Stimulated activated CD4-positive, alpha-beta T cell treated with anti-CD3 and anti-CD28 coated beads, Interleukin-2, amount 100 ng/mL, for 4 hours (primary cell): ENCODE measurements around the gene TRIM75.
"Not testable (repeated sequence)": the region's sequence is repeated elsewhere in the genome, so short reads cannot be mapped to it uniquely, and the experiment has no call there.

ENCODE experiments used
- DNase-seq: peaks from one replicate; pipeline ENCODE4 v3.0.0-alpha.2; 2020; ENCODE audit warnings: low read depth

Gene TRIM75

GRCh38 chr4:165077034-165077578 is 23.4 kb downstream of the TRIM75 start:
- no peak for DNase-seq

DNA sequence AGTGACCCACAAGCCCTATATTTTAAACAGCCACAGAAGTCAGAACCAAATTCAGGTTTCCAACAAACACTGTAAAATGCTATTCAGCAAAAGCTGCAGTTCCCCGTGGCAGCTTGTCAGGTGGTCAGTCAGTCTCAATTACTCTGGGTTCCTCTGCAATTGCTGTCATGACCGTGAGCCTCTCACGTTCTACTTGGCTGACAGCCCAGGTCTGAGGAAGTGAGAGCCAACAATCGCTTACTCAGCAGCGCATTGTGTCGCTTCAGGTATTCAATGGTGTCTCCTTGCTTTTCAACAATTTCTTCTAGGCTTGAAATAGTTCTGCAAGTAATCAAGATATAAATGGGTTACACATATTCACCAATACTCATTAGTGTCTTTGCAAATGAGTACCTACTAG is 25.8 kb downstream of the TRIM75 start:
- DNase-seq = no peak

GRCh38 chr4:165084787-165085186 is 31.1 kb downstream of the TRIM75 start:
- not testable (repeated sequence) for DNase-seq

DNA sequence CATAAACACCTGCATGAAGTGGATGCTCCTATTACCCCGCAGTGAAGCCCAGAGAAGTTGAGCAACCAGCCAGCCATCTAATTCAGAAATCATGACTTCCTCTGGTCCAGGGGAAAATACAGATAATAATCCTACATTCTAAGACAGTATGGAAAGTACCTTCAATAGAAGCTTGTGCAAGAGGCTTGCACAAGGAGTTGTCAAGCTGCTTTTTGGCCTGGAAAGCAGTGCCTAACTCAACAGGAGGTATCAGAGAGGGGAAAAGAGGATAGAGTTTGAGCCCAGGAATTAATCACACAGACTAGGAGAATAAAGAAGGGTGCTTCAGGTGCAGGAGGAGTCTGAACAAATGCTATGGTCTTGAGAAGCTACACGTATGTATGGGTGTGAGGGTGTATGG is 32.3 kb downstream of the TRIM75 start:
- no peak for DNase-seq

GRCh38 chr4:165088366-165088765 is 34.7 kb downstream of the TRIM75 start:
- no peak for DNase-seq

DNA sequence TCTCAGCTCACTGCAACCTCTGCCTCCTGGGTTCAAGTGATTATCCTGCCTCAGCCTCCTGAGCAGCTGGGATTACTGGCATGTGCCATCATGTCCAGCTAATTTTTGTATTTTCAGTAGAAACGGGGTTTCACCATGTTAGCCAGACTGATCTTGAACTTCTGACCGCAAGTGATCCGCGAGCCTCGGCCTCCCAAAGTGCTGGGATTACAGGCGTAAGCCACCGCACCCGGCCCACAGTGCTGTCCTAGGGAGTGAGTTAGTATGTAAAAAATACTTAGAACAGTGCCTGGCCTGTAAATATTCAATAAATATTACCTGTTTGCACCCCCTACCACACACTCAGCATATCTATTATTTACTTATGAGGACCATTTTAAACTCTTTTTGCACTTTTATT is 38.5 kb downstream of the TRIM75 start:
- not testable (repeated sequence) for DNase-seq

- no peak for DNase-seq
These were observed 41.2 kb downstream of the TRIM75 start for GRCh38 chr4:165094873-165095272.

- DNase-seq = no peak
These were observed 41.6 kb downstream of the TRIM75 start for GRCh38 chr4:165095291-165095690.

- no peak for DNase-seq
These were observed 43.1 kb downstream of the TRIM75 start for GRCh38 chr4:165096776-165097175.

DNA sequence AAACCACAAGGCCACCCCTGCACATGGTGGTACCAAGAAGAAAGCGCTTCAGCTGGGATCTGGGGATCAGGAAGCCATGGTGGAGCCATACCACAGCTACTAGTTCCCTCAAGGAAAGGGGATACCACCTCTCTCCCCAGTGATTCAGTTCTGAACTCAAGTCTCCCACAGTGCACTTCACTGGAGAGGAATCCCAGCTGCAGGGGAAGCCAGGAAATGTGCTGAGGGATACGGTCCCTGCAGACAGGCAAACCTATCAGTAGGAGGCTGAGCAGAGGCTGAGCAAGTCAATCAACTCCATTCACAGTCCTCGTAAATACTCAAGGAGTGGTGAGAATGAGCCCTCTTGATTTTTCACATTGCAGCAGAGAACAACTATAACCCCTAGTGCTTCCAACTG is 48.0 kb downstream of the TRIM75 start:
- no peak for DNase-seq

- DNase-seq = no peak
These were observed 52.9 kb downstream of the TRIM75 start for GRCh38 chr4:165106518-165106917.
